Activated CD8-positive, alpha-beta T cell treated with anti-CD3 and anti-CD28 coated beads for 36 hours (primary cell): Measurements from ENCODE around the gene MCC. TPM values are rescaled to one million over a fixed set of nuclear protein-coding genes. Genes with fewer than 3 reads are reported as not detected.

Source experiments
- ATAC-seq: fragments of 200-7000 bp; cut with Tn5 transposase; one replicate; pipeline ENCODE4 v1.10.0; 2021; ENCODE audit warnings: mild to moderate bottlenecking, moderate library complexity
- CTCF ChIA-PET: fragments of 350-600 bp; sonication (Branson Sonifier 250); formaldehyde crosslinking; loops from one replicate; lab custom pipeline; 2021; ENCODE audit warnings: antibody characterized with exemption; lab: Charles Lee
- POLR2A ChIA-PET: fragments of 350-600 bp; sonication (Branson Sonifier 250); formaldehyde crosslinking; loops from one replicate; lab custom pipeline; 2021; ENCODE audit warnings: antibody characterized with exemption; lab: Charles Lee
- DNase-seq: peaks from one replicate; pipeline ENCODE4 v3.0.0-alpha.2; 2020
- H3K27ac Mint-ChIP-seq: one replicate; pipeline ENCODE4 v1.8.0; 2021; ENCODE audit warnings: mild to moderate bottlenecking, mixed read lengths
- H3K27me3 Mint-ChIP-seq: one replicate; pipeline ENCODE4 v1.8.0; 2021; ENCODE audit warnings: mixed read lengths
- H3K36me3 Mint-ChIP-seq: one replicate; pipeline ENCODE4 v1.8.0; 2021; ENCODE audit warnings: low read depth, mixed read lengths
- H3K4me1 Mint-ChIP-seq: one replicate; pipeline ENCODE4 v1.8.0; 2021; ENCODE audit warnings: low read depth, mixed read lengths
- H3K4me3 Mint-ChIP-seq: one replicate; pipeline ENCODE4 v1.8.0; 2021; ENCODE audit warnings: mild to moderate bottlenecking, moderate library complexity, mixed read lengths
- H3K9me3 Mint-ChIP-seq: one replicate; pipeline ENCODE4 v1.8.0; 2021; ENCODE audit warnings: mixed read lengths
- CTCF ChIP-seq: fragments of 200-600 bp; IDR thresholded peaks from one replicate; pipeline ENCODE4 v1.8.0; 2022; ENCODE audit warnings: antibody characterized with exemption, mild to moderate bottlenecking
- intact Hi-C: fragments of 100-400 bp; cut with micrococcal nuclease; formaldehyde crosslinking; loops from one replicate; pipeline ENCODE4 v1.10.0; 2022
- total RNA-seq, 2 experiments: library from RNA; stranded (reverse); gene quantifications; one replicate each; pipeline ENCODE4 v1.2.3, GENCODE V29; 2021

MCC gene
- total RNA-seq, 2 experiments from 2014 or later = 4.9 to 5.4 TPM

DNA sequence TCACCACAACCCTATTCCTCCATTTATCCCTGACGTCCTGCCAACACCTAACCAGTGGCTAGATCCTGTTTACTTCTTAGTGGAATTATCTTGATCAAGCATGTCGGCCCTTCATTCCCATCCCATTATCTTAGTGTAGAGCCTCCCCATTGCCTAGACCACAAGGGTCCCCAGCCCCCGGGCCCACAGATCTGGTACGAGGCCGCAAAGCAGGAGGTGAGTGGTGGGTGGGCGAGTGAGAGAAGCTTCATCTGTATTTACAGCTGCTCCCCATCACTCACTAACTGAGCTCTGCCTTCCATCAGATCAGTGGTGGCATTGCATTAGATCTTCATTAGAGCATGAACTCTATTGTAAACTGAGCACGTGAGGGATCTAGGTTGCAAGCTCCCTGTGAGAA, 236.2 kb downstream of the MCC start:
- Mint-ChIP-seq H3K27ac (no peak overlapping the region), H3K36me3 (no peaks in the 10 kb centered on the region), H3K9me3 (no peaks in the 10 kb centered on the region), H3K4me1 (peaks cover 3% of the 10 kb centered on the region), H3K27me3 (no peaks in the 10 kb centered on the region), H3K4me3 (no peak overlapping the region)
- ChIA-PET CTCF (no interaction called here), POLR2A (no interaction called here)
- DNase-seq (no peak), ATAC-seq (no peak)
- intact Hi-C loops = no loop called here
- TF ChIP-seq CTCF = no peak

GRCh38 chr5:113250341-113250953, 237.8 kb downstream of the MCC start:
- Mint-ChIP-seq H3K27me3 (no peaks in the 10 kb centered on the region), H3K27ac (no peak overlapping the region), H3K4me3 (no peak overlapping the region), H3K36me3 (no peaks in the 10 kb centered on the region), H3K4me1 (peaks cover 7% of the 10 kb centered on the region), H3K9me3 (no peaks in the 10 kb centered on the region)
- ATAC-seq (no peak), DNase-seq (no peak)
- CTCF ChIA-PET = no interaction called here
- intact Hi-C loops = no loop called here
- POLR2A ChIA-PET = no interaction called here
- TF ChIP-seq CTCF = no peak

GRCh38 chr5:113249206-113249605, 239.0 kb downstream of the MCC start:
- peaks cover 10% of the 10 kb centered on the region for H3K4me1 Mint-ChIP-seq
- ChIA-PET POLR2A (no interaction called here), CTCF (interaction anchor here (1.4 kb wide), 1 partner anchor 11 kb away, joined by 4 read pairs; no protein-coding TSS in a partner anchor)
- no peak for TF ChIP-seq CTCF
- H3K27ac Mint-ChIP-seq = no peak overlapping the region
- intact Hi-C loops = no loop called here
- DNase-seq = no peak
- ATAC-seq = no peak
- no peaks in the 10 kb centered on the region for H3K9me3 Mint-ChIP-seq
- H3K27me3 Mint-ChIP-seq = no peaks in the 10 kb centered on the region
- H3K4me3 Mint-ChIP-seq = no peak overlapping the region
- no peaks in the 10 kb centered on the region for H3K36me3 Mint-ChIP-seq

DNA sequence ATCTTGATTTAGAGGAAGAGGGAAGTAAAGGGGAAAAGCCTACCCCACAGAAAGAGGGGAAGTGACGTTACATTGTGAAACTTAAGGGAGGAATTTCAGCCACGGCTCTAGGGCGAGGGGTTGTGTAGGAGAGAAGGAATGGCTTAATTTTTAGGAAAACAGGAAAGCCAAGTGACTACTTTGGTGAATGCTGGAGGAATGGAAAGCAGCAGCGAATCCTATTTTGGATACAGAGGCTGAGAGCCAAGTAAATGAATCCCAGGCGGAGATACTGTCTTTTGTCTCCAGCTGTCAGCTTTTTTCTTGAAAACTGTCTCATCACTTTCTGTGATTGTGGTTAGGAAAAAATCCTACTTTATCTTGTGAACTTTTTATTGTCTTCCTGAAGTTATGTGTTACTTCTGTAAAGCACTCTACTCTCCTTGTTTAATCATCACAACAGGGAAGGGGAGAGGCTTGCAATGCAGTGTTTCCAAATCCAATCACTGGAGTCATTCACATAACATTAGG, 241.8 kb downstream of the MCC start:
- DNase-seq (no peak), ATAC-seq (no peak)
- intact Hi-C loops = no loop called here
- no peaks in the 10 kb centered on the region for H3K36me3 Mint-ChIP-seq
- H3K4me1 Mint-ChIP-seq = peaks cover 9% of the 10 kb centered on the region
- H3K9me3 Mint-ChIP-seq = no peaks in the 10 kb centered on the region
- no peak overlapping the region for H3K4me3 Mint-ChIP-seq
- no peak overlapping the region for H3K27ac Mint-ChIP-seq
- CTCF ChIA-PET = no interaction called here
- H3K27me3 Mint-ChIP-seq = no peaks in the 10 kb centered on the region
- no peak for TF ChIP-seq CTCF
- POLR2A ChIA-PET = no interaction called here

- POLR2A ChIA-PET = no interaction called here
- intact Hi-C loops = no loop called here
- ATAC-seq (no peak), DNase-seq (no peak)
- Mint-ChIP-seq H3K36me3 (no peaks in the 10 kb centered on the region), H3K27me3 (no peaks in the 10 kb centered on the region), H3K9me3 (no peaks in the 10 kb centered on the region), H3K27ac (no peak overlapping the region), H3K4me3 (no peak overlapping the region), H3K4me1 (peaks cover 9% of the 10 kb centered on the region)
- TF ChIP-seq CTCF = no peak
- CTCF ChIA-PET = interaction anchor here (1.5 kb wide), 1 partner anchor 13 kb away, joined by 3 read pairs; no protein-coding TSS in a partner anchor
Observed at GRCh38 chr5:113245427-113246225, 242.6 kb downstream of the MCC start.
